Left ventricle myocardium superior (tissue), 1 donor: ENCODE data around the gene PNPLA2. TPM values are rescaled to one million over a fixed set of nuclear protein-coding genes. Genes with fewer than 3 reads are reported as not detected.

ENCODE experiments used
- ATAC-seq: fragments of 200-7000 bp; cut with Tn5 transposase; one replicate; pipeline ENCODE4 v1.9.1; 2020; ENCODE audit warnings: mild to moderate bottlenecking, moderate library complexity
- DNase-seq: peaks from one replicate; pipeline ENCODE4 v3.0.0-alpha.2; 2020
- intact Hi-C: fragments of 100-400 bp; cut with micrococcal nuclease; formaldehyde crosslinking; loops from one replicate; pipeline ENCODE4 v1.11.0; 2022
- total RNA-seq: library from RNA; stranded (reverse); fragmentation: NEBNext Ultra II Directional; extraction: Animal tissue kit (Norgen Biotek cat#: 25700); gene quantifications from one replicate; pipeline ENCODE4 v1.2.1, GENCODE V29; 2021
- donor health status: DM: no; HTN: yes; CAD: no; lungs with severe emphysema.

PNPLA2 gene
- total RNA-seq, 1 donor from 2014 or later = 321 TPM

DNA sequence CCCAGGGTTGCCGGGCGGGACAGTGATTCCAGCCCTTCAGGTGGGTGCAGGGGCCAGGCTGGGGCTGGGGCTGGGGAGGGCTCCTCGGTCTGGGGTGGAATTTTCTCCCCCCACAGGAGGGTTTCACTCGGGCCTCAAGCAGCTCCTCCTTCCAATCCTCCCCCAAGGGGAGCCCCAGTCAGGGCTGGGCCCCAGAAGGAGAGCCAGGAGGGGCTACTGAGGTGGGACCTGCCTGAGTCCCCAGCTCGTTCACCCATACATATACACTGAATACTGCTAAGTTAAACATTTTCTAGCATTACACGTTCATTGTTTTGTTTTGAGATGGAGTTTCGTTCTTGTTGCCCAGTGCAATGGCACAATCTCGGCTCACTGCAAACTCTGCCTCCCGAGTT, 7.5 kb downstream of the PNPLA2 start:
- ATAC-seq (no peak), DNase-seq (no peak)
- intact Hi-C loops = no loop called here

DNA sequence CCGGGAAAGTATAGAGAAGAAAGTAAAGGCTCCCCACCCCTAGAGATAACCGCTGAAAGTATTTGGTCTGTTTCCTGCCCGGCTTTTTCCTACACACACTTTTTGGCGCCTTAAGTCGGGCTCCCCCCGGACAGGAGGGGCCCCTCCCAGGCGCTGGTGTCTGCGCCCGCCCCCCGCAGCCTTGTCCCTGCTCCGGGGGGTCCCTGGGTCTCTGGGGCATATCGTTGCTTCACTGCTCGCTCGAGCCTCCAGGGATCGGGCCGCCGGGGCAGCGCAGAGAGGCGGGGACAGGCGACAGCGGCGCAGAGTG, 8.1 kb downstream of the PNPLA2 start:
- no peak for ATAC-seq

DNA sequence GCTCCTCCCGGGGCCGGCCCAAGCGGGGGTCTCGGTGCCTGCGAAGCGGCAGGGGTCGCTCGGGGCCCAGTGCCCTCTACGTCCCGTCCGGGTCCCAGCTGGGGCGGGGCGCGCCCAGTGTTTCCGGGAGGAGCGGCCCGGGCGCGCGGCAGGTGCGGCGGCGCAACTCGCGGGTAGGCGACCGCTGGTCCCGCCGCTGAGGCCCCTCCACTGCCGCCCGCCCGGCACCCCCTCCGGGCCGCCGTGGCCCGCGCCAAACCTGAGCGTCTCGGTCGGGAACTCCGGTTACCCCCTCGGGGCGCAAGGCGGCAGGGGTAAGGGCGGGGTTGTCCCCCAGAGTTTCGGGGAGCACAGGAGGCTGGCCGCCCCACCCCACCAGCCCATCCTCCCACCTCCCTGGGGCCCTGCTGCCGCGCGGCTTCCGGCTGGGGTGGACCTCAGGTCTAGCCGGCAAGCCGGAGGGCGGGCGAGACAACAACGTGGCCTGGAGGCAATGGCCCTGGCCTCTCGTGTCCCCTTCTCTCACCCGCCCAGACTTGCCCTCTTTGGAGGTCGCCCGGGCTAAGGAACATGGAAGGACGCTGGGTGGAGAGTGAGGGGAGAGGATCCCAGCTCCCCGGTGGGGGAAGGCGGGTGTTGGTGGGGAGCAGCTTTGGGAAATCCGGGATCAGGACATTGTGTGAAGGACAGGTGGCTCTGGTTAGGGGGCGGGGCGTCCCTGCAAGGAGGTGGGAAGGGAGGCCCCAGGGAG, 8.6 kb downstream of the PNPLA2 start:
- peak; percentile 60 for DNase-seq
- intact Hi-C loops = no loop called here
- peak; percentile 1 for ATAC-seq

More for the DNA sequence above, 8.1 kb downstream of the PNPLA2 start:
- intact Hi-C loops = no loop called here
- DNase-seq = no peak

DNA sequence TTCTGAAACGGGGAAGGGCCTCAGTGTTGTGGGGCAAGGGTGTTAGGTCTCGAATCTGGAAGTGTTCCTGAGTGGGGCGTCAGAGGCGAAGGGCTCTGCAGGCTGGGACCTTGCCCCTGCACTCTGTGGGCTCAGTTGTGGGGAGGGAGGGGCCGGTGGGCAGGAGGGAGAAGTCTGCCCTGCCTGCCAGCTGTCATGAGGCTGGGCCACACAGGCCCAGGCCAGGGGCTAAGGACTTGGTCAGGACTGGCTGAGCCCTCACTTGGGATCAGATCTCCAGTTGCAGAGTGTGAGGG, 9.1 kb downstream of the PNPLA2 start, which contains the start of gene CRACR2B:
CRACR2B (plus strand) TSS at position 23 of the 296 bp plus-strand sequence. CDS start 689 bp downstream, outside the sequence.
- intact Hi-C loops = no loop called here
- no peak for ATAC-seq
- no peak for DNase-seq

DNA sequence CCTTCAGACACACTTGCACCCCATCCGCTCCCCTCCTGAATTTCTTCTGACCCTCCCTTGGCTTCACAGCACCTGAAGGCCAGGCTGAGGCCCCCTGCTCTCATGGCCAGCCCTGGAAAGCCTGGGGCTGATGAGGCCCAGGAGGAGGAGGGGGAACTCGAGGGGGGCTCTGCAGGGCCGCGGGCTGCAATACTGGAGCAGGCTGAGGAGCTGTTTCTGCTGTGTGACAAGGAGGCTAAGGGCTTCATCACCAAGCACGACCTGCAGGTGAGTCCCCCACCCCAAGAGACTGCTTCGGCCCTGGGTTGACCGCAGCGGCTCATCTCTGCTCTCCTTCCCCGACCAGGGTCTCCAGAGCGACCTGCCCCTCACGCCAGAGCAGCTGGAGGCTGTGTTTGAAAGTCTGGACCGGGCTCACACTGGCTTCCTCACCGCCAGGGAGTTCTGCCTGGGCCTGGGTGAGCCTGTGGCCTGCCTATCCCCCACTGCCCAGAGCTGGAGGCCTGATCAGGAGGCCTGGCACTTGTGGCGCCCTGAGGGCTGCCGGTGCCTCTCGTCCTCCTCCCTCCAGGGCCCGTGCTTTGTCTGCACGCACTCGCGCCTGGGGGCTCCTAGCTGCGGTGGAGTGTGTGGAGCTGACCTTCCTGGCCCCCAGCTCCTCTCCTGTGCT, 9.9 kb downstream of the PNPLA2 start:
- DNase-seq (peak; percentile 28), ATAC-seq (no peak)
- intact Hi-C loops = no loop called here

DNA sequence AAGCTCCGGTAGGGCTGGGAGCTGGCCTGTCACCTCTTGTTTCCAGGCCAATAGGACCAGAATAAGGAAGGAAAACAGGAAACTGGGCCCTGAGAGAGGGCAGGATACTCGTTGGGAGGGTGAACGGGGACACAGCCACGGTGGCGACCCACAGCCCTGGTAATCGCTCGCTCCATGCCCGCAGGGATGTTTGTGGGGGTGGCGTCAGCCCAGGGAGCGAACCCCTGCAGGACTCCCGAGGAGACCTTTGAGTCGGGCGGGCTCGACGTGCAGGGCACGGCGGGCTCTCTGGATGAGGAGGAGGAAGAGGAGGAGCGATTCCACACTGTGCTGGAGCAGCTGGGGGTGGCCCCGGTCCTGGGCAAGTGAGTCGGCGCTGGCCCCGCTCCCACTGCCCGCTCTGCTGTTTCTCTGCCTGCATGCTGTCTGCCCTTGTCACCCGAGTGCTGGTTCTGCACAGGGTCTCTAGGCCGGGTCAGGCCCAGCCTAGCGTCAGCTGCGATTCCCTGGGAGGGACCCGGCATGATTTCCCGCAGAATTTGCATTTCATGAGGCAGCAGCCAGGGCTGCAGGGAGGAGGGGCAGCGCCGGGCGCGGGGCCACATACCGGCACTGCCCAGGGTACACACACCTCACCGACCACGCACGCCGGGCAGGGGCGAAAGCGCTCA, 10.6 kb downstream of the PNPLA2 start:
- intact Hi-C loops = no loop called here
- DNase-seq (peak; percentile 76), ATAC-seq (peak; percentile 6)

DNA sequence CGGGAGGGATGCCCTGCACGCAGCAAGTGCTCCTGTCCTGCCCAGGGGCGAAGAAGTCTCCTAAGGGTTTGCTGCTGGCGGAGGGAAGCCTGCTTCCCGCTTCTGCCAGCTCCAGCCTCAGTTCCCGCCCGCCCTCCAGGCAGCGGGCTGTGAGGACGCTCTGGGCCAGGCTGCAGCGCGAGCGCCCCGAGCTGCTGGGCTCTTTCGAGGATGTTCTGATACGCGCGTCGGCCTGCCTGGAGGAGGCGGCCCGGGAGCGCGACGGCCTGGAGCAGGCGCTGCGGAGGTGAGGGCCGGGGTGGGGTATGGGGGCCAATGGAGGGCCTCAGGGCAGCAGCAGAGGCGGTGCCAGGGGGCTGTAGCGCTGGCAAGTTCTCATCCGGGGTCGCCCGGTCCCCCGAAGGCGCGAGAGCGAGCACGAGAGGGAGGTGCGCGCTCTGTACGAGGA, 11.2 kb downstream of the PNPLA2 start:
- ATAC-seq (no peak), DNase-seq (no peak)
- intact Hi-C loops = no loop called here

DNA sequence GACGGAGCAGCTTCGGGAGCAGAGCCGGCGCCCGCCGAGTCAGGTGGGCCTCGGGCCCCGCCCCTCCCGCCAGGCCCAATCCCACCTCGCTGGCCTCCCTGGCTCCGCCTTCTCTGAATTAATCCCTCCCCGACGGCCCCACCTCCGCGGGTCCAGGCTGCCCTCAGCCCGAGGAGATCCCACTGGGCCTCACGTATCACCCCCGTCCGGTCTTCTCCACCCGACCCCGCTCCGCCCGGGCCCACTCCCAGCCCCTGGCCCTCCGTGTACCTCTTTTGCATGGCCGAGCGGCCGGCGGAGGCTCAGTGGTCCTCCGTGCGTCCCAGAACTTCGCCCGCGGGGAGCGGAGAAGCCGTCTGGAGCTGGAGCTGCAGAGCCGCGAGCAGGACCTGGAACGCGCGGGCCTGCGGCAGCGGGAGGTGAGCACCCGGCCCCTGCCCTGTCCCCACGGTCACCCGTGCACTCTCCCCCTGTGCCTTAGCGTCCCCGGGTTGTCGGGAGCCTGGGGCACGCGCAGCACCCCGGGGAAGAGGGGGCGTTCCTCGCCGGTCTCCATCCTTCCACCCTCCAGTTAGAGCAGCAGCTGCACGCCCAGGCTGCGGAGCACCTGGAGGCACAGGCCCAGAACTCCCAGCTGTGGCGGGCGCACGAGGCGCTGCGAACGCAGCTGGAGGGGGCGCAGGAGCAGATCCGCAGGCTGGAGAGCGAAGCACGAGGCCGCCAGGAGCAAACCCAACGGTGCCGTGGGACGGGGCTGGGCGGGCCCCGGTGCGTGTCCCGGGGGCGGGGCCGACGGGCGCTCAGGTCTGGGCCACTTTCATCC, 11.8 kb downstream of the PNPLA2 start:
- DNase-seq (peak; percentile 91), ATAC-seq (peak; percentile 59)
- intact Hi-C loops = no loop called here

DNA sequence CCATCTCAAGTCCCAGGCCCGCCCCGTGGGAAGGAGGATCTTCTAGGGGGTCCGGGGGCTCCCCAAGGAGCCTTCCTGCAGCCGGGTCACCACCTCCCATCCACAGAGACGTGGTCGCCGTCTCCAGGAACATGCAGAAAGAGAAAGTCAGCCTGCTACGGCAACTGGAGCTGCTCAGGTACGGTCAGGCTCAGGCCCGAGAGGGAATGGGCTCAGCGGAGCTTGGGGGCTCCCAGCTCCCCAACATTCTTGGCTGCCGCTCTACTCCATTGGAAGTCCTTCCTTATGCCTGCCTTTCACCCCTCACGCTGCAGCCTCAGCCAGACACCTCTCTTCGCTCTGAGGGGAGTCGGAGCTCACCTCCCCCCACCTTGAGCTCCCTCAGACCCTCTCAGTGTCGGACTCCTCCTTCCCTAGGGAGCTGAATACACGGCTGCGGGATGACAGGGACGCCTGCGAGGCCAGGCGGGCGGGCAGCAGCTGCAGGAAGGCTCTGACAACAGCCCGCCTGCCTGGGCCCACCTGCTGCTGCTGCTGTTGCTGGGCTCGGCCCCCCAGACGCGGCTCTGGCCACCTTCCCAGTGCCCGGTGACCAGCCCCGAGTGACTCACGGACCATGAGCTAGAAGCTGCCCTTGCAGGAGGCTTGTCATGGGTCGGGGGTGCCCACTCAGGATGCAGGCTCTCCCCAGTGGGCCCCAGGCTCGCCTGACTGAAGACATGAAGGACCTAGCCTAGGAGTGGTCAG, 12.6 kb downstream of the PNPLA2 start:
- DNase-seq (no peak), ATAC-seq (no peak)
- intact Hi-C loops = no loop called here

DNA sequence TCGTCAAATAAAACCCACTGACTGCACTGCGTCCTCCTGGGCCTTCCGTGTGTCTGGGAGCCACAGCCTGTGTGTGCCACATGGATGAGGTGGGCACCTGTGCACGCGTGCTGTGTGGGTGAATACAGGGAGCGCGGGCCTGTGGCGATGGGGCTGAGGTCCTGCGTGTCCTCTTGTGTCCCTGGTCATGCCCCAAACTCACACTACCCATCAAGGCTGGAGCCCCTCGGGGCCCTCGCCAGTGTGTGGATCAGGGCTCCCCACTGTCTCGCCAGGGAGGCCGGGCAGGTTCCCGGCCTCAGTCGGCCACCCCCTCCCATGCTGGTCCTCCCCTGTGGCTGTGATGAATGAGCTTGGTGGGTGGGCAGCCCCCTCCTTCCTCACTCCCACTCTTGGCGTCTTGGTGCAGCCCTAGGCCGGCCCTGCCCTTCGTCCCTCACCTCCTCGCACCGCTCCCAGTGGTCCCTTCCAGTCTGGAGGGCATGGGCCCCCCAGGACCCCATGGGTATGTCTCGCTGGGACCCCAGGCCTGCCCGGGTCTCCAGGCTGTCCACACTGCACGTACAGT, 13.3 kb downstream of the PNPLA2 start:
- no peak for ATAC-seq
- no peak for DNase-seq
- intact Hi-C loops = no loop called here

DNA sequence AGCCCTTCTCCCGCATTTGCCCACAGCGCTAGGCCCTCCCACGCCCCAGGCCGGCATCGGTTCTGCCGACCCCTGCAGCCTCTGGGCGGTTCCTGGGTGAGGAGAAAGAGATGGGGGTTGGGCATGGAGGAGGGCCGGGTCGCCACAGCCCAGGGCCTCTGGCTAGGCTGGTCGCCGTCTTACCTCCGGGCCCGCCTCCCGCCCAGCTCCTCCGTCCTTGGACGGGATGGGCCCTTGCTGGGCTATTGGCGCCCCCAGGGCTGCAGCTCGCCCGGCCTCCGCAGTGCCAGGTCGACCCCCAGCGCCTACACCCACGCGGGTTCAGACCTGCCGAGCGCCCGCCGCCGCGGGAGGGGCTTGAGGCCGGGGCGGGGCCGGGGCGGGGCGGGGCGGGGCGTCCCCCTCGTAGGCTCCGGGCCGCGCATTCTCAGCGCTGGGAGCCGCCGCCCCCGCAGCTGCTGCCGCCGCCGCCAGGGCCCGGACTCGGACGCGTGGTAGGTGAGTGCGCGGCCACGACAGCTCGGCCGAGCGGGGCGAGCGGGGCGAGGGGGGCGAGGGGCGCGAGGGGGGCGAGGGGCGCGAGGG, 13.9 kb downstream of the PNPLA2 start, which contains the start of gene CD151:
CD151 (plus strand) TSS at position 424 of the 585 bp plus-strand sequence. CDS start 3,118 bp downstream, outside the sequence.
- intact Hi-C loops = no loop called here
- DNase-seq (peak; percentile 75), ATAC-seq (peak; percentile 38)

DNA sequence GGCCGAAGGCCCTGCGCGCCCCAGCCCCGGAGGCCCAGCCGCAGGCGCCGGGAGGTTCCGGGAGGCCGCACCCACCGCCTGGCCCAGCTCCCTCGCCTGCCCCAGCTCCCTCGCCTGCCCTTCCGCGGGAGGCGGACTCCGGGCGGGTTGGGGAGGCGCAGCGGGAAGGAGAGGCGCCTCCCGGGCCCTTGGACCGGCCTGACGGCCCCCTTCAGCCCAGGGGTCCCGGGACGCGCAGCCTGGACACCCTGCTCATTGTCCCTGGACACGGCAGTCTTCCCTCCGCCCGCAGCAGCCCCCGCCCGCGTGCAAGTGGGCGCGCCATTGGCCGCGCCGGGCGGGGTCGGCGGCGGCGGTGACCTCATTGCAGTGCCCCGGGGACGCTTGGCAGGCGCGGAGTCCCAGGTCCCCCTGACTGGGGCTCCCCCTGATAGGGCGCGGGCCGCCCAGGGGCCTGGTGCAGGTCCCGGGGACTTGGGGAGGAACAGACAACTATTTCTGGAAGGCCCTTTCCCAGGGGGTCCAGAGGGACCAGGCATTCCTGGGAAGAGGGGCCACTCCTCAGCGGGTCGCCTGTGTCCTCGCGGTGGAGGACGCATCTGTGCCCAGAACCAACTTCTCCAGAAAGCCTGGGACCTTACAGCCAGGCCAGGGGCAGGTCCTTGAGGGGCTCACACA, 14.5 kb downstream of the PNPLA2 start:
- ATAC-seq (peak; percentile 21), DNase-seq (peak; percentile 81)
- intact Hi-C loops = no loop called here

DNA sequence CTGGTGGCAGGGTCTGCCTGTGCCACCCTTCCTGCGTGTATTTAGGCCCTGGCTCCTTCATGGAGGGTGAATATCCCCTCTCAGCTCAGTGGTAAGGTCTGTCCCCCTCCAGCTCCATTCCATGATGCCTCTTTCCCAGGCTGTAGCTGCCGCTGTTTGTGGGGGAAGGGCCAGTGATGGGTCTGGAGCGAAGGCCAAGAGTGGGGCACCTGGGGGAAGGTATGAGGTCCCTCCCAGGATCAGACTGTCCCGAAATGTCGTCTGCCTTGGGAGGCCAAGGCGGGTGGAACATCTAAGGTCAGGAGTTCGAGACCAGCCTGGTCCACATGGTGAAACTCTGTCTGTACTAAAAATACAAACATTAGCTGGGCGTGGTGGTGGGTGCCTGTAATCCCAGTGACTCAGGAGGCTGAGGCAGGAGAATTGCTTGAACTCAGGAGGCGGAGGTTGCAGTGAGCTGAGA, 15.2 kb downstream of the PNPLA2 start:
- DNase-seq (no peak), ATAC-seq (no peak)
- intact Hi-C loops = no loop called here

DNA sequence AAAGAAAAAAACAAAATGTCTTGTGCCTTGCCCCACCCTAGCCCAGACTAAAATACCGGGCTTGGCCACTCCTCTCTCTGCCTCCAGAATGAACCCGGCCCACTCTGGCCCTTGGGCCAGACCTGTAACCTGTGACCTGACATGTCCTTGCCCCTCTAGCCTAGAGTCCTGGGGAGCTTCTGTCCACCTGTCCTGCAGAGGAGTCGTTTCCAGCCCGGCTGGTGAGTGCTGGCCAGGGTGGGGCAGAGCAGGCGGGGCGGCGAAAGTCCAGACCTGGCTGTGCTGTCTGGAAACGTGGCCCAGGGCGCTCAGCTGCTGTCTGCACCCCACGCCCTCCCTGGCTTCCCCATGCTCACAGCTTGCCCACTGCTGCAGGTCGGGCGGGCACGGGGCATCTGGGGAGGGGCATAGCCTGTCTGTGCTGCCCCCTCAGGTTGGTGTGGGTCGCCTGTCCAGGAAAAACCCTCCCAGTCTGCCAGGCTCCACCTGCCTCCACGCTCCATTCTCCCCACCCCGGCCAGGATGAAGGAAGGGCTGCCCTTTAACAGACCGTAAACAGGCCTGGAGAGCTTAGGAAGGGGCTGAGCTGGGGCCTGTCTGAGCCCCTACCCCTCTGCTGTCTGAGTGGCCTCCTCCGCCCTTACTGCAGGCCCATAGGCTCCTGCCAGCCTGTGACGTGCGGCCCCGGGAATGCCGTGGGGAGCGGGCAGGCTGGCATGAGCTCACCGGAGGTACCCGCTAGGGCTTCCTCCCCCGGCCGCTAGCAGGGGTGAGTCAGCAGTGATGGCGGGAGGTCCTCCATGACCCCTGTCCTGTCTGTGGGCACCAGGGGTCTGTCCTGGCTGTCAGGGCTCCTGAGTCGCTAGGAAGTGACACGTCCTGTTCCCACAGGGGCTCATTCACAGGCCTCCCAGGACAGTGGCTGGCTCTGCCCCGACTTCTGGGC, 15.9 kb downstream of the PNPLA2 start:
- DNase-seq = peak; percentile 89
- intact Hi-C loops = no loop called here
- ATAC-seq = peak; percentile 62

DNA sequence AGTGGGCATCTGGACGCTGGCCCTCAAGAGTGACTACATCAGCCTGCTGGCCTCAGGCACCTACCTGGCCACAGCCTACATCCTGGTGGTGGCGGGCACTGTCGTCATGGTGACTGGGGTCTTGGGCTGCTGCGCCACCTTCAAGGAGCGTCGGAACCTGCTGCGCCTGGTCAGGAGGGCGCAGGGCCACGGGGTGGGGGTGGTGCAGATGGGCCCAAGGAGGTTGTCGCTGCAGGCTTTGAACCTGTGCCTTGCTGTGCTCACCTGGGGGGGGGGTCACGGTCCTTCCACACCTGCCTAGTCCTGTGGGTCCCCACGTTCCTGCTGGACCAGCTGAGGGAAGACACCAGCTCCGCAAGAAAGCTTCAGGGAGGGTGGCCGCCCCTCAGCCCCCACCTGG, 17.6 kb downstream of the PNPLA2 start:
- ATAC-seq (no peak), DNase-seq (no peak)
- intact Hi-C loops = no loop called here

DNA sequence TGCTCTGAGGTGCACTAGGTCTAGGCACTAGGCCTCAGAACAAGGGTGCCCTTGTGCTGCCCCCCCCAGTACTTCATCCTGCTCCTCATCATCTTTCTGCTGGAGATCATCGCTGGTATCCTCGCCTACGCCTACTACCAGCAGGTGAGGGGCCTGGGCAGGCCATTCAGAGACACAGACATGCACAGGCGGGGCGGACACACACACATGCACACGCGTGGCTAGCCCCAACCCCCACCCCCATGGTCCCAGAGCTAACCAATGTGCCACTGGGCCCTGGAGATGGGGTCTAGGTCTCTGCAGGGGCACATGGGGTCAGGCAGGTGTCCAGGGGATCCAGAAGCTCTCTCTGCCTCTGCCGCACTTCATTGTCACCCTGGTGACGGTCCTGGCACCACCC, 18.0 kb downstream of the PNPLA2 start:
- intact Hi-C loops = no loop called here
- DNase-seq = no peak
- no peak for ATAC-seq
